Stimulated activated CD4-positive, alpha-beta T cell treated with anti-CD3 and anti-CD28 coated beads, Interleukin-12 subunit alpha, Interleukin-12 subunit beta, amount 100 ng/mL, for 48 hours (primary cell): ENCODE data around the gene STAT1.

ENCODE experiments used
- DNase-seq, 3 donors: peaks; one replicate each; pipeline ENCODE4 v3.0.0-alpha.2; 2020; ENCODE audit warnings: low read depth in 2 of 3, low spot score in 1 of 3

The STAT1 gene

GRCh38 chr2:191032588-191033429 lies 18.8 kb upstream of the STAT1 start:
- no peak for DNase-seq

- no peak for DNase-seq
These were observed 17.3 kb upstream of the STAT1 start for GRCh38 chr2:191031256-191031655.

- DNase-seq = no peak
These were observed 16.7 kb upstream of the STAT1 start for GRCh38 chr2:191030521-191031154.

GRCh38 chr2:191029280-191029950 lies 15.4 kb upstream of the STAT1 start:
- DNase-seq = no peak

- no peak for DNase-seq
These were observed 12.4 kb upstream of the STAT1 start for GRCh38 chr2:191026377-191026776.

- DNase-seq = no peak
These were observed 11.2 kb upstream of the STAT1 start for GRCh38 chr2:191025135-191025534.

- DNase-seq = no peak
These were observed 9.3 kb upstream of the STAT1 start for GRCh38 chr2:191023235-191023679.

GRCh38 chr2:191020742-191021381 lies 6.9 kb upstream of the STAT1 start:
- no peak for DNase-seq

- DNase-seq = peak; percentile 88 to 92 (median 89)
These were observed 6.3 kb upstream of the STAT1 start for GRCh38 chr2:191020221-191020741.

- DNase-seq = no peak
These were observed 5.4 kb upstream of the STAT1 start for GRCh38 chr2:191019376-191019775.

- no peak for DNase-seq
These were observed 4.7 kb upstream of the STAT1 start for GRCh38 chr2:191018643-191019119.

GRCh38 chr2:191018048-191018447 lies 4.1 kb upstream of the STAT1 start:
- DNase-seq = no peak

- DNase-seq = no peak
These were observed 1.9 kb upstream of the STAT1 start for GRCh38 chr2:191015831-191016230.

- DNase-seq = no peak
These were observed 1.3 kb upstream of the STAT1 start for GRCh38 chr2:191015239-191015638.

GRCh38 chr2:191014653-191015020 lies 666 bp upstream of the STAT1 start:
- no peak for DNase-seq

- no peak for DNase-seq
These were observed 364 bp downstream of the STAT1 start for GRCh38 chr2:191013682-191013931.

- no peak for DNase-seq
These were observed 908 bp downstream of the STAT1 start for GRCh38 chr2:191012845-191013681.

GRCh38 chr2:191012346-191012745 lies 1.6 kb downstream of the STAT1 start:
- no peak for DNase-seq

GRCh38 chr2:191010887-191011885 lies 2.8 kb downstream of the STAT1 start:
- DNase-seq = no peak
